Right renal pelvis (tissue), 4 donors: ENCODE results near the gene SHROOM4. TPM values are rescaled to one million over a fixed set of nuclear protein-coding genes. Genes with fewer than 3 reads are reported as not detected.

Experiments
- DNase-seq, 4 donors: peaks; one replicate each; pipeline ENCODE4 v3.0.0-alpha.2; 2013; ENCODE audit warnings: low read depth in 4 of 4, low spot score in 3 of 4, missing footprints in 1 of 4
- polyA plus RNA-seq, 4 donors: library from polyadenylated mRNA; unstranded; fragments of 120-200 nt; gene quantifications; one replicate each; pipeline ENCODE4 v1.2.1, GENCODE V29; 2013; ENCODE audit not compliant: insufficient read length in 4 of 4

SHROOM4 gene
- 10 to 100 TPM; 15.6 to 17.6 (median 16.4) TPM for polyA plus RNA-seq

GRCh38 chrX:50813843-50814661 lies at the start of gene SHROOM4:
Gene SHROOM4, minus strand, starts transcription at chrX:50814194. Its CDS starts 176 bp downstream, at chrX:50814018.
- peak in 3 of 4 donors; percentile 61 to 69 (median 62) for DNase-seq

- DNase-seq = no peak
These were observed 49.5 kb upstream of the SHROOM4 start for GRCh38 chrX:50863471-50863870.

- no peak for DNase-seq
These were observed 46.5 kb upstream of the SHROOM4 start for GRCh38 chrX:50860518-50860917.

- no peak for DNase-seq
These were observed 44.6 kb upstream of the SHROOM4 start for GRCh38 chrX:50858548-50858947.

GRCh38 chrX:50853399-50853798 lies 39.4 kb upstream of the SHROOM4 start:
- no peak for DNase-seq

- DNase-seq = no peak
These were observed 38.5 kb upstream of the SHROOM4 start for GRCh38 chrX:50852524-50852923.

- no peak for DNase-seq
These were observed 28.2 kb upstream of the SHROOM4 start for GRCh38 chrX:50842221-50842620.

- no peak for DNase-seq
These were observed 25.7 kb upstream of the SHROOM4 start for GRCh38 chrX:50839730-50840129.

GRCh38 chrX:50838820-50839600 lies 25.0 kb upstream of the SHROOM4 start:
- DNase-seq = no peak

GRCh38 chrX:50827996-50828395 lies 14.0 kb upstream of the SHROOM4 start:
- DNase-seq = no peak

GRCh38 chrX:50825825-50826224 lies 11.8 kb upstream of the SHROOM4 start:
- DNase-seq = no peak

- no peak for DNase-seq
These were observed 5.0 kb upstream of the SHROOM4 start for GRCh38 chrX:50818986-50819385.

- no peak for DNase-seq
These were observed 1.1 kb upstream of the SHROOM4 start for GRCh38 chrX:50815120-50815519.

GRCh38 chrX:50814701-50815100 lies 707 bp upstream of the SHROOM4 start:
- no peak for DNase-seq

GRCh38 chrX:50812995-50813842 lies 775 bp downstream of the SHROOM4 start:
- no peak for DNase-seq

GRCh38 chrX:50805276-50805675 lies 8.7 kb downstream of the SHROOM4 start:
- DNase-seq = no peak

- no peak for DNase-seq
These were observed 12.9 kb downstream of the SHROOM4 start for GRCh38 chrX:50801135-50801534.

GRCh38 chrX:50799531-50799961 lies 14.4 kb downstream of the SHROOM4 start:
- DNase-seq = no peak

GRCh38 chrX:50798783-50799182 lies 15.2 kb downstream of the SHROOM4 start:
- DNase-seq = no peak

GRCh38 chrX:50787099-50787498 lies 26.9 kb downstream of the SHROOM4 start:
- no peak for DNase-seq

- DNase-seq = no peak
These were observed 33.9 kb downstream of the SHROOM4 start for GRCh38 chrX:50780144-50780543.
